HG02973 (cell line): ENCODE data around the gene ST8SIA1.
A peak's percentile ranks its signal among the peaks of the same experiment; 100 is the strongest.
"Not testable (repeated sequence)": the region's sequence is repeated elsewhere in the genome, so short reads cannot be mapped to it uniquely, and the experiment has no call there.

Experiments used
- ATAC-seq: cut with Tn5 transposase; IDR thresholded peaks from one replicate; pipeline ENCODE4 v1.9.1; 2021; ENCODE audit warnings: moderate library complexity; ENCODE audit not compliant: unreplicated experiment

ST8SIA1 gene

DNA sequence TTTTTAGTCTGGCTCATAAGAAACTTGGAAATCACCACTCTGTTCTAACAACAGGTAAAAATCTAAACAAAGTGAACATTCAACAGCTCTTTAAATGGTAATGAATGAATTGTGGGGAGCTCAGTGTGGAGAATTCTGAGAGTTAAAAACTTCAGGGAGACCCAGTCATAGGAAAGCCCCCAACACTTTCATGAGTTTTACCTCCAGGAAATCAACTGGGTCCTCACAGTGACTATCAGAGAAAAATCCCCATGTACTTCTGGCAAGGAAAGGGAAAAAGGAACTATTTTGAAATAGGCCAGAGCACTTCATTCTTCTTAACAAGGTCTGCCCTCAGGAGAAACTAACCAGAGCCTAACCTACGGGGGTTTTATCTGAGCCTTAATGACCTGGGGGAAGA, 153.8 kb downstream of the ST8SIA1 start:
- no peak for ATAC-seq

DNA sequence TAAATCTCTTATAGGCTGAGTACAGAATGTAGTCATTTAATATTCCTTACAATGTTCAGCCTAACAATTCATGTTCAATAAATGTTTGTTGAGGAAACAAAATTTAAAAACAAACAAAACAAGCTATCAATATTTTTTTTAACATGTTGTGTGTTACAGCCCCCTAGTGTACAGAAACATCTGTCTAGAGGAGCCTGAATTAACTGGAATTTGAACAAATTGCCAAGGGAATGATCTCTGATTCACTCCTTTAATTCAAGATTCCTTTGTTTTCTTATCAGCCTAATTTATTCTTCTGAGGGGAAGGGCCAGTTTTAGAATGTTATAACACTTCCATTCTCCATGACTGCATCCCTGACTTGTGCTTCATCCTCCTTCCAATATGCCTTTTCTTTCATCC, 161.3 kb downstream of the ST8SIA1 start:
- no peak for ATAC-seq

DNA sequence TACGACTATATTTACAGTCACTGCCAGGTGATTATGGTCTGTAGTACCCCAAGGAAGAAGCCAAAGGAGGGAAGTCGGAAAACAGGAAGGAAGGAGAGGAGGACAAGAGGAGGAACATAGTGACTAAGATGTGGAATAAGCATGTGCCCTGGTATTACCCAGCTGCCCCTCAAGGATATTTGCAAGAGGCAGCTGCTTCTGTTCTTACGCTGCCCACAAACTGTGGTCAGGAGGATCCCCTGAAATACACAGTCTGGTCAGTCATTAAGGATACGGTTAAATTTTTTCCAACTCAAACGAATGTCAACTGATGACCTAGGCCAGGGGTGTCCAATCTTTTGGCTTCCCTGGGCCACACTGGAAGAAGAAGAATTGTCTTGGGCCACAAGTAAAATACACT, 162.0 kb downstream of the ST8SIA1 start:
- no peak for ATAC-seq

DNA sequence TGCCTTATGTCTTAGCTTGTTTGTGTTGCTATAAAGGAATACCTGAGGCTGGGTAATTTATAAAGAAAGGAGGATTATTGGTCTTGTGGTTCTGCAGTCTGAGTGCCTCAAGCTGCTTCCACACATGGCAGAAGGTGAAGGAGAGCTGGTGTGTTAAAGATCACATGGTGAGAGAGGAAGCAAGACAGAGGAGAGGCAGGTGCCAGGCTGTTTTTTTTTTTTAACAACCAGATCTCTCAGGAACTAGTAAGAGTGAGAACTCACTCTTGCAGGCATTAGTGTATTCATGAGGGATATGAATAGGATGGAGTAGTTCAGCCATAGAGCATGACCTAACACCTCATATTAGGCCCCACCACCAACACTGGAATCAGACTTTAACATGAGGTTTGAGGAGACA, 165.1 kb downstream of the ST8SIA1 start:
- no peak for ATAC-seq

DNA sequence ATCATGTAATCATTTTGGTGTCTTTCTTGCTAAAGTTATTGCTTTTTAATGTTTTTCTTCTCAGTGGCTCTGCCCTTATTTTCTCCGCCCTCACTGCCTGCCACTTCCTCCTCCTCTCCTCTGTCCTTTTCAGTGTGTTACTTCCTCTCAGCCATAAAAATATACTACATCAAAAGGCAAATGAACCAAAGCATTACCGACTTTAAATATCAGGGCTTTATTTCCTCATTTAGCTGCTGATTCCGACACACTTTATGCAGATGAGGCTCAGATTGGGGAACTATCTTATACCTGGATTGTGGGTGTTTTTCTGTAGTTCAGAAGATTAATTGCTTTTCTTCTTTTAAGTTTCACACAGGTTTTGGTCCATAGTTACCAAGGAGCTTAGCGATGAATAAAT, 170.4 kb downstream of the ST8SIA1 start:
- no peak for ATAC-seq

DNA sequence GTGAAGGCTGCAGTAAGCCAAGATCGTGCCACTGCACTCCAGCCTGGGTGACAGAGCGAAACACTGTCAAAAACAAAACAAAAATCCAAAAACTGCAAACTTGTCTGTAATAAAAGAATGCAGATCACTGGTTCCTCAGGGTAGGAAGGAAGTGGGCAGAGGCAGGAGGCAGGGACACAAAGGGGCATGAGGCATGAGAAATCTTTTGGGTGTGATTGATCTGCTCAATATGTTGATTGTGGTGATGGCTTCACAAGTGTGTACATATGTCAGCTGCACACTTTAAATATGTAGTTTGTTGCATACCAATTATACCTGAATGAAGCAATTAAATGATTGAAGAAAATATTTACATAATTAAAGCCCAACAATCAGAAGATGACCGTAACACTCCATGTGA, 170.9 kb downstream of the ST8SIA1 start:
- no peak for ATAC-seq

DNA sequence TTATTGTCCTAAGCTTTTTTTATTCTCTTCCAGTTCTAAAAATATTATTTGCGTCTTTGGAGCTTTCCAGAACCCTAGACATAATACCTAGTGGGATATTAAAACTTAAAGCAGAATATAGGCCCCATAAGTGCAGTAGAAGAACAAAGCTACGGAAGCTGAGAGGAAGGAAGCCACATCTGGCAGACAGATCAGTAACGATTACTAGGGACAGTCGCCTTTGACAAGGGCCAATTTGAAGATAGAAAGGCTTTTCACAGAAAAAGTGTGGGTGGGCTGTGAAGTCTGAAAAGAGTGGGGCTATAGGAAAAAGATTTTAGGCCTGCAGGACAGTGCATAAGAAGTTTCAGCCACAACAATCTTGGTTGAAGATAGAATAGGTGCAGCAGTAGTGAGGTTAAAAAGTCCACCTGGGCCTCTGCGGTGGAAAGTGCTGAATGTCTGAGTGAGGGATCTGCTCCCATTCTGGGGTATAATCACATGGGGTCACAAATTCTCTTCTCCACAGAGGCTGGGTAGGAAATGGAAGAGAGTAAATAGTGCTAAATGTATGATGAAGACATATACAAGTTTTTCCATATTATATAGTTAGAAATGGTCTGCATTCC, 174.0 kb downstream of the ST8SIA1 start:
- no peak for ATAC-seq

DNA sequence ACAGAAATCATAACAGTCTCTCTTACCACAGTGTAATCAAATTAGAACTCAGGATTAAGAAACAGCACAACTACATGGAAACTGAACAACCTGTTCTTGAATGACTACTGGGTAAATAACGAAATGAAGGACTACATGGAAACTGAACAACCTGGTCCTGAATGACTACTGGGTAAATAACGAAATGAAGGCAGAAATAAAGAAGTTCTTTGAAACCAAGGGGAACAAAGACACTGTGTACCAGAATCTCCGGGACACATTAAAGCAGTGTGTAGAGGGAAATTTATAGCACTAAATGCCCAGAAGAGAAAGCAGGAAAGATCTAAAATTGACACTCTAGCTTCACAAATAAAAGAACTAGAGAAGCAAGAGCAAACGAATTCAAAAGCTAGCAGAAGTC, 185.2 kb downstream of the ST8SIA1 start:
- ATAC-seq, result not testable (repeated sequence)

DNA sequence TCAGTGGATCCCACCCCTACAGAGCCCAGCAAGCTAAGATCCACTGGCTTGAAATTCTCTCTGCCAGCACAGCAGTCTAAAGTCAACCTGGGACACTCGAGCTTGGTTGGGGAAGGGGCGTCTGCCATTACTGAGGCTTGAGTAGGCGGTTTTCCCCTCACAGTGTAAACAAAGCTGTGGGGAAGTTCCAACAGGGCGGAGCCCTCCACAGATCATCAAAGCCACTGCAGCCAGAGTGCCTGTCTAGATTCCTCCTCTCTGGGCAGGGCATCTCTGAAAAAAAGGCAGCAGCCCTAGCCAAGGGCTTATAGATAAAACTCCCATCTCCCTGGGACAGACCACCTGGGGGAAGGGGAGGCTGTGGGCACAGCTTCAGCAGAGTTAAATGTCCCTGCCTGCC, 187.8 kb downstream of the ST8SIA1 start:
- ATAC-seq, result peak; percentile 60
